T follicular helper cell (primary cell): ENCODE measurements around the gene TGFBRAP1.

Source experiments
- DNase-seq: peaks from one replicate; pipeline ENCODE4 v3.0.0-alpha.2; 2020; ENCODE audit warnings: low read depth

Gene TGFBRAP1

GRCh38 chr2:105317937-105318336, 11.6 kb downstream of the TGFBRAP1 start:
- no peak for DNase-seq

GRCh38 chr2:105315314-105315713, 14.2 kb downstream of the TGFBRAP1 start:
- DNase-seq = no peak

- no peak for DNase-seq
Observed at GRCh38 chr2:105313877-105314276, 15.7 kb downstream of the TGFBRAP1 start.

GRCh38 chr2:105309147-105309545, 20.4 kb downstream of the TGFBRAP1 start:
- DNase-seq = no peak

- no peak for DNase-seq
Observed at GRCh38 chr2:105308382-105309146, 21.0 kb downstream of the TGFBRAP1 start.

GRCh38 chr2:105307962-105308361, 21.6 kb downstream of the TGFBRAP1 start:
- no peak for DNase-seq

GRCh38 chr2:105307550-105307949, 22.0 kb downstream of the TGFBRAP1 start:
- DNase-seq = no peak

GRCh38 chr2:105307146-105307545, 22.4 kb downstream of the TGFBRAP1 start:
- DNase-seq = no peak

- DNase-seq = no peak
Observed at GRCh38 chr2:105301646-105302045, 27.9 kb downstream of the TGFBRAP1 start.

GRCh38 chr2:105299290-105299689, 30.2 kb downstream of the TGFBRAP1 start:
- no peak for DNase-seq

GRCh38 chr2:105298017-105298416, 31.5 kb downstream of the TGFBRAP1 start:
- DNase-seq = no peak

GRCh38 chr2:105297216-105297615, 32.3 kb downstream of the TGFBRAP1 start:
- no peak for DNase-seq

GRCh38 chr2:105296017-105296611, 33.4 kb downstream of the TGFBRAP1 start:
- DNase-seq = no peak

GRCh38 chr2:105294844-105295481, 34.6 kb downstream of the TGFBRAP1 start:
- no peak for DNase-seq

- no peak for DNase-seq
Observed at GRCh38 chr2:105294046-105294445, 35.5 kb downstream of the TGFBRAP1 start.

- DNase-seq = no peak
Observed at GRCh38 chr2:105291981-105292380, 37.6 kb downstream of the TGFBRAP1 start.

- DNase-seq = no peak
Observed at GRCh38 chr2:105290981-105291660, 38.4 kb downstream of the TGFBRAP1 start.

GRCh38 chr2:105288133-105288532, 41.4 kb downstream of the TGFBRAP1 start:
- DNase-seq = no peak

GRCh38 chr2:105287692-105288091, 41.8 kb downstream of the TGFBRAP1 start:
- no peak for DNase-seq

- DNase-seq = no peak
Observed at GRCh38 chr2:105283532-105283931, 46.0 kb downstream of the TGFBRAP1 start.

GRCh38 chr2:105280281-105280680, 49.3 kb downstream of the TGFBRAP1 start:
- no peak for DNase-seq

- DNase-seq = no peak
Observed at GRCh38 chr2:105279126-105279525, 50.4 kb downstream of the TGFBRAP1 start.

GRCh38 chr2:105278654-105279053, 50.9 kb downstream of the TGFBRAP1 start:
- no peak for DNase-seq
